NCI-H226 (cell line): ENCODE results near the gene NOCT.
"Not testable (repeated sequence)": the region's sequence is repeated elsewhere in the genome, so short reads cannot be mapped to it uniquely, and the experiment has no call there.

Experiments used
- DNase-seq: peaks from one replicate; pipeline ENCODE4 v3.0.0-alpha.2; 2015

NOCT gene, protein sequence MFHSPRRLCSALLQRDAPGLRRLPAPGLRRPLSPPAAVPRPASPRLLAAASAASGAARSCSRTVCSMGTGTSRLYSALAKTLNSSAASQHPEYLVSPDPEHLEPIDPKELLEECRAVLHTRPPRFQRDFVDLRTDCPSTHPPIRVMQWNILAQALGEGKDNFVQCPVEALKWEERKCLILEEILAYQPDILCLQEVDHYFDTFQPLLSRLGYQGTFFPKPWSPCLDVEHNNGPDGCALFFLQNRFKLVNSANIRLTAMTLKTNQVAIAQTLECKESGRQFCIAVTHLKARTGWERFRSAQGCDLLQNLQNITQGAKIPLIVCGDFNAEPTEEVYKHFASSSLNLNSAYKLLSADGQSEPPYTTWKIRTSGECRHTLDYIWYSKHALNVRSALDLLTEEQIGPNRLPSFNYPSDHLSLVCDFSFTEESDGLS

DNA sequence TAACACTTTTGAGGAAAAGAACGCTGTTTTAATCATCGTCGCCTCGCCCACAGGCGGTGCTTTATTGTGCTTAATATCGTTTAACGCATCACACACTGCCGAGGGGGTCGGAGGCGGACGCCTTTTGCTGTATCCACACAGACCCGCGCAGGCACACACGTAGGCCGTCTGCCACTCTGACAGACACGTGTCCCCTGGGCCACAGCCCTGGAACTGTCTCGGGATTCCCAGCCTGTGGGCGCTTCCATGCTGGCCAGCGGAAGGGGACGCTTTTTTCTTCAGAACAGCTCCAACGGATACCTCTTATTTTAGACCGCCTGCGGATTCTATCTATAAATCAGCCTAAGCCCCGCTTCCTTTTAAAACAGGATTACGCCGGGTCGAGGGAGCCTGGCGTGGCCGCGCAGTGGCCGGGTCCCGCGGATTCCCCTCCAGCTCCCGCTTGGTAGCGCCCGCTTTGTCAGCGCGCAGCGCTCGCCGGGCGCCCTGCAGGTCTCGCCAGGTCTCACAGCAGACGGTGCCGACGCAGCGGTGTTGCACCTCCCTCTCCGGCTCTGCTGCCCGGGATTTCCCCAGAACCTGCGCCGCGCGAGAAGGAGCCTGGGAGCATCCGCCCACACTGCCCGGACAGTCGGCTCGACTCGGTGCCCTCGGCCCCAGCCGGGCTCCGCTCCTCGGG lies at the start of gene NOCT:
Gene NOCT (plus strand): TSS at position 513 of the 679 bp plus-strand sequence. CDS start 201 bp downstream, outside the sequence.
- DNase-seq = peak; percentile 90

DNA sequence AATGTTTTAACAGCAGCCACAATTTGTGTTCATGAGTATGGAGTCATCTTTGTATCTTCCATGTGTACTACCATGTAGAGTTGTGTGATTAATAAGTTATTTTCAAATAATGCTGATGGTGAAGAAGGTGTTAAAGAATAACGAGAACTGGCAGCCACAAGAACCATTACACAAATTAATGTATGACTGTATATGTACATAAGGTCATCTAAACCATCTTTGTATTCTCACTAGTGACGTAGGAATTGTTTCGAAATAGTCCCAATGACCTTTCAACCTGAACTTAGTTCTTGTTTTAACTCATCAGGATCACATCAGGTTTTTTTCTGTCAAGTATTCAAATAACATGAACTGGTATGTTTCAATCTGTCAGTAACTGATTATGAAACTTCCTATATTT lies 48.3 kb upstream of the NOCT start:
- DNase-seq = no peak

DNA sequence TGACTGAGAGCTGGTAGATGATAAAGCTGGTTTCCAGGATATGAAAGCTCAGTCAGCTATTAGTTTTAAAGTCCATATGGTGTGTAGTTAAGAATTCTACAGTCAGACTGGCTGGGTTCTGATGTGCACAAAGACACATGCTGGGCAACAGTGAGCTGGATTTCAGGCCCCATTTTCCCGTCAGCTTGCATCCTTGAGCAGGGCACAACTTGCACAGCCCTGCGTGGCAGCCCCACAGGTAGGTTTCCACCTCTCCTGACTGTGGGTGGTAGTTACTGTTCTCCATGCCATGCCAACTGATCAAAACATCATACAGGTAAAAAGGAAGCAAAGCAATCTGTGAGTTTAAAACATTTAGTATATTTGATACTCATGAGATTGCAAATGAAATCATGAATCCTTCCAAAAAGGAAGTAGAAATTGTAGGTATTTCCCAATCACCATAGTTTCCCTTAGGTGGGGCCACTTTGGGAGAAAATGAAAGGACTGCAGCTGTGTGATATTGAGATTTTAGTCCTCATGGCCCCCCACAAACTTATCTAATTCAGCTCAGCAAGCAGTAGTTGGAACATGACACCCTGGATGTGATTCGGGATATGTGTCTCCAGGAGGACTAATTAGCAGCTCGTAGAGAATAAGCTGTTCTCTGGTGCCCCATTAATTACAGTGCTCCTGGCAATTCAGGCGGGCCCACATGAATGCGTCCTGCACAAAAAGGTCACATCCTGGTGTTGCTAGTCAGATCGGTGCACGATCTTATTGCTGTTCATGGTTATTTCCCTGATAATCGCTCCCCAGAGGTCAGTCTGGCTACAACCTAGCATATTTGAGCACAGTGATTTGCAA lies 42.4 kb upstream of the NOCT start:
- no peak for DNase-seq

DNA sequence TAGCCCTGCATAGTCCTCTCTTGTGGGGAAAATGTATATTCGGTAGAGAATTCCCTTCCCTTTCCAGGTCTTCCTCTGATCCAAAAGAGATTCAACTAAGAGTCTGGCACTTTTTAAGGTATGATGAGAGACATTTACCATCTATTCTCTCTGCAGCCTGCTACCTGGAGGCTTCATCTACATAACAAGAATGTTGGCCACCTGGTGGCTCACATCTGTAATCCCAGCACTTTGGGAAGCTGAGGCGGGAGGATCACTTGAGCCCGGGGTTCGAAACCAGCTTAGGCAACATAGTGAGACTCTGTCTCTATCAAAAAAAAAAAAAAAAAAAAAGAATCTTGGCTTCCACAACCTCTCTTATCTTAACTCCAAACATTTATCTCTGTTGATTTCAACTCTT lies 40.4 kb upstream of the NOCT start:
- no peak for DNase-seq

DNA sequence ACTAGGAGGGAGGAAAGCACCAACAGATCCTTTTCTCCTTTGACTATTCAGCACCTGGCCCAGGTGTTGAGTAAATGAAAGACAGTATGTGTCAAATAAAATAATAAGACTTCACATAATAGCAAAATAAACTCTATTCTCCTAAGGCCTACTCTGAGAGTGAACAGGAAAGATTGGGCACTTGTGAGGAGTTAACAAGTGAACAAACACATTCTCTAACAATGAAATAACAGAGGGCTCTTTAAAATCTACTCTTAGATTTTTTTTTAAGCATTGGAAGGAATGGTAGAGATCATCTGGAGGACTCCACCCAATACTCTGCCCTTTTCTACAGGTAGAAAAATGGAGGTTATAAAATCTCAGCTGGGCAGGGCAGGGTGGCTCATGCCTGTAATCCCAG lies 39.1 kb upstream of the NOCT start:
- no peak for DNase-seq

DNA sequence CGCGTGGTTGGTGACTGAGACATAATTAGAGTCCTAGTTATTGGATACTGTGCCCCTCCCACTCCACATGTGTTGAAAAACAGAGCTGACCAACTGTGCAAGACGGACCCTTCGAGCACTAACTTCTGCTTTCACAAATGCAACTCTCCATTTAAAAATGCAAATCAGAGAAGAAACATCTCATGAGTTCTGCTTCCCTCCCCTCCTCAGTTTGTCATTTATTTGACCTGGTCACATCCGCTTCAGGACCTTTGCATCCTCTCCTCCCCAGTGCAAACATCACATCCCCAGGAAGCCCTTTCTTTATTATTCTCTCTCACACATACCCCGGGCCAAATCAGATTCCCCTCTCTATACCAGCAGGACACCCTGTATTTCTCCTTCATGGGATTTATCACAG lies 38.1 kb upstream of the NOCT start:
- DNase-seq = no peak

DNA sequence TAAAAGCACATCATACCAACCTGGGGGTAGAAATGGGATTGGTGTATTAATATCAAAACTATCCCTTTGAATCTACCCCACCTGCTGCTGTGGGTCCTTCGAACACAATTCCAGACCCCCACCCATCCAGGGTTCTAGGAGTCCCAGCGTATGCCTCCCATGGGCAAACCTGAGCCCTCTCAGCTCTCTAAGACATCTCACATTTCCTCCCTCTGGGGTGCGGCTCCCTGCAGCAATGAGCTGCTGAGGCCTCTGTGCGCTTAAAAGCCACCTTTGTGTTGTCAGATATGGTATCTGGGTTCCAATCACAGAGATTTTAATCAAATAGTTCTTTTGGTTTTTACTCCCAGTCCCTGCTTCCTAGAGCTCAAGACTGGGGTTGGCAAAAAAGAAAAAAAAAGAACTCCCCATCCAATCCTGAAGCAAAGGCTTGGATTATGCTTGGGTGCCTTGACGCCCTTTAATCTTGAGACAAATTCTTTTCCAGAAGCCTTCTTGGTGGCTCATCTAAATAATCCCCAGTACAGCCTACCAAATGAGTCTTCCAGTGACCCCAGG lies 37.5 kb upstream of the NOCT start:
- no peak for DNase-seq

DNA sequence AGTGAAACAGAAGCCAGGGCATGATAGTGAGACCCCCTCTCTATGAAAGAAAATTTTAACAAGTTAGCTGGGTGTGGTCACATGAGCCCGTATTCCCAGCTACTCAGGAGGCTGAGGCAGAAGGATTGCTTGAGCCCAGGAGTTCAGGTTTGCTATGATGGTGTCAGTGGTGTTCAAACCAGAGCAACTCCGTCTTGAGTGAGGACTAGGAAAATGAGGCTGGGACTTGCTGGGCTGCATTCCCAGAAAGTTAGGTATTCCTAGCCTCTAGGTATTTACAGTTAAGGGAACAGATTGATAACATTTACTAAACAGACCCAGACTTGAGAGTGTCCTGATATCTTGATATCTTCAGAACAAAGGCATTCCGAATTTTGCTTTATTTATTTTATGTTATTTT lies 37.0 kb upstream of the NOCT start:
- DNase-seq = no peak

DNA sequence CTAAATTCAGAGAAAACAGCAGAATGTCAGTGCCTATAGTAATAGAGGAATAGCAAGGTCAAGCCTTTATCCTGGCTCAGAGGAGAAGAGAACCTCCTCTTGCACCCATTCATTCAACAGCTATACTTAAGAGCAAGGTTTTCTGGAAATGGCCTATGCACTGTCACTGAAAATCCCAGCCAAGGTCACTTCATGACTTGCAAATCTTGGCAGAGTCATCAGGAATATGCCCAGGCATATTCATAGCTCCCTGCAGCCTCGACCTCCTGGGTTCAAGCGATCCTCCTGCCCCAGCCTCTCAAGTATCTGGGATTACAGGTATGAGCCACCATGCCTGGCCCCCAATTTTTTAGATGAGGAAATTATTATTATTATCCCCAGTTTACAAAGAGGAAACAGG lies 35.8 kb upstream of the NOCT start:
- no peak for DNase-seq

DNA sequence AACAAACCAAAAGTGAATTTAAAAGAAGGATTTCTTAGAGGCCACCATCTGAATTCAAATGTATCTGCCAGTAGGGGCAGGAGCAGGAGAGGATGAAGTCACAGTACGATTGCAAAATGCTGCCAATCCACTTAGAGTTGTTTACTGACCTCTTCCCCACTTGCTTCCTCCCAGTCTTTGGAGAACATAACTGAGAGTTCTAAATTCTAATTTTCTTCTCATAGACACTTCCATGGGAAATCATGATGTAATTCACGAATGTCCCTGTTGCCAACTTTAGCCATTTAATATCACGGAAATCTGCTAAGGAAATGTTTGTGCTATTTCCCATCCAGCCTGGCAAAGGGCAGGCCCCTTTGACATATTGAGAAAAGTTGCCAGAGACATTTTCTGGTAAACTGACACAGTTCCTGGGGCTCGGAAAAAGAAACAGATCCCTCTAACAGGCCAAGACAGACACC lies 33.6 kb upstream of the NOCT start:
- DNase-seq = peak; percentile 22

DNA sequence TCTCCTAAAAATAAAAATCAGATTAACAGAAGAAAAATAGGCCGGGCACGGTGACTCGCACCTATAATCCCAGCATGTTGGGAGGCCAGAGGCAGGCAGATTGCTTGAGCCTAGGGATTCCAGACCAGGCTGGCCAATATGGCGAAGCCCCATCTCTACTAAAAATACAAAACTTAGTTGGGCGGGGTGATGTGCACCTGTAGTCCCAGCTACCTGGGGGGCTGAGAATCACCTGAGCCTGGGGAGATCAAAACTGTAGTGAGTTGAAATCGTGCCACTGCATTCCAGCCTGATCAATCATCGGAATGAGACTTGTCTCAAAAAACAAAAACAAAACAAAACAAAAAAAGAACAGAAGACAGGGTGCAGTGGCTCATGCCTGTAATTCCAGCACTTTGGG lies 32.8 kb upstream of the NOCT start:
- no peak for DNase-seq

DNA sequence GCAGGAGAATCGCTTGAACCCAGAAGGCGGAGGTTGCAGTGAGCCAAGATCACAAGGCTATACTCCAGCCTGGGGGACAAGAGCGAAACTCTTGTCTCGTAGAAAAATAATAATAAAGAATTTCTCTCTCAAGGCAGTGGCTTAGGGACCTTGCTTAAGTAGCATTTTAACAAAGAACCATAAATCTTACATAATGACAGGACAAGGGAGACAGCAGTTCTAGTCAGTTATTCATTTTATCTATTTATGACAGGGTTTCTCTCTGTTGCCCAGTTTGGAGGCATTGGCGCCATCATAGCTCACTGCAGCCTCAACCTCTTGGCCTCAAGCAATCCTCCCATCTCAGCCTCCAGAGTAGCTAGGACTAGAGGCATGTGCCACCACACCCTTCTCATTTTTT lies 31.9 kb upstream of the NOCT start:
- DNase-seq = no peak

DNA sequence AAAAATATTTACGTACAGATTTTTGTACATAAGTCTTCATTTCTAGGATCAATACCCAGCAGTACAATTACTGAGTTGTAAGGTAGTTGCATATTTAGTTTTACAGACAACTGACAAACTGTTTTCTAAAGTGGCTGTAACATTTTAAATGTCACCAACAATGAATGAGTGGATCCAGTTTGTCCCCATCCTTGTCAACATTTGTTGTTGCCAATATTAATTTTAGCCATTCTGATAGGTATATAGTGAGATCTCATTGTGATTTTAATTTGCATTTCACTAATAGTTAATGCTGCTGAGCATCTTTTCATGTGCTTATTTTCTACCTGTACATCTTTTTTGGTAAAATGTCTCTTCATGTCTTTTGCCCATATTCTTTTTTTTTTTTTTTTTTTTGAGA lies 30.9 kb upstream of the NOCT start:
- no peak for DNase-seq

DNA sequence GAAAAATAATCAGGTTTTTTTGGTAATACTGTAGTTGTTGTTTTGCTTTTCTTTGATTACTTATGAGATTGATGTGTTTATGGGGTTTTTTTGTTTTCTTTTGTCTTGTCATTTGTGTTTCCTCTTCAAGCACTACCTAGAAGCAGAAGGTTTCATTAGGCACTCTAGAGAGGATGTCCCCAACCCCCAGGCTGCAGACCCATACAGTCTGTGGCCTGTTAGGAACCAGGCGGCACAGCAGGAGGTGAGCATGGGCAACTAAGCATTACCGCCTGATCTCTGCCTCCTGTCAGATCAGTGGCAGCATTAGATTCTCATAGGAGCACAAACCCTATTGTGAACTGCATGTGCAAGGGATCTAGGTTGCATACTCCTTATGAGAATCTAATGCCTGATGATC lies 22.9 kb upstream of the NOCT start:
- DNase-seq = no peak

DNA sequence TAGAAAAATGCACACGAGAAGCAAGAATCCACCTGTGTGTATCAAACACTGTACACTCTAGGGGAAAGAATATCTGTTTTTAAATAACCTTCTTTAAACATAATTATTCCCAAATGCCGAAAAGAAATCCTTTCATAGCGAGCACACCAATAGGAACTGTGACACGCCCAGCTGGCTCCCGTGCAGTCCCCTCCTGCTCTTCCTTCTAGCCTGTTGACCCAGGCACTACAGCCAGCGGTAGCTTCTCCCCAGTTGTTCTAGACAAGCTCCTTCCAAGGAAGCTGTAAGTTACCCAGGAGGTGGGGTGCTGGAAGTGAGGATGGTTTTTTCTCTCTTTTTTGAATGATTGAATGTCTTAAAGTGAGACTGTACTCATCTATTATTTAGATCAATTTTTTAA lies 19.5 kb upstream of the NOCT start:
- DNase-seq = no peak

DNA sequence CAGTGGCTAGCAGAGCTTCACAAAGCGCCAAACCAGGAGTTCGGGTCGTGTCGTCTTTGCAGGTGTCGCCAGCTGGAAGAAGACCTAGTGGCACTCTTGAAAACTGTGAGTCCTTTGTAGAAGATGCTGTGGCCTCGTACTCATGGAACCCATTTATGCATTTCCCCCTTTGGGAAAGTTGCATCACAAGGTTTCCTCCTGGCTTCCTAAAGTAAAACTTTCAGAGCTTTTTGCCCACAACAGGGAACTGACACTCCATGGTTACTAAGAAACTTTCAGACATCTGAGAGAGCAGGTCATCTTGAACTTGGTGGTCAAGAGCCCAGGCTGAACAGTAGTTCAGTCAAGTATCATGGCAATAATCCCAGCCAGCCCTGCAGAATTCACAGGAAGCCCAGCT lies 15.9 kb upstream of the NOCT start:
- no peak for DNase-seq

DNA sequence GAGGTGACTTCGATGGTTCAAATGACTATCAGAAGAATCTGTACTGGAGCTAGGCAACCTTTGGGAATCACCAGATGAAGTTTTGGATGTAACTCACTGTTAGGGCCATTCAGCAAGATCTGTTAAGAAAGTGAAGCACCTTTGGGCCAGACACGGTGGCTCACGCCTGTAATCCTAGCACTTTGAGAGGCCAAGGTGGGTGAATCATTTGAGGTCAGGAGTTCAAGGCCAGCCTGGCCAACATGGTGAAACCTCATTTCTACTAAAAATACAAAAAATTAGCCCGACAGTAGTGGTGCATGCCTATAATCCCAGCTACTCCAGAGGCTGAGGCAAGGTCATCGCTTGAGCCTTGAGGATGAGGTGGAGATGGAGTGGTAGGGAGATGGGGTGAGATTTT lies 15.4 kb upstream of the NOCT start:
- DNase-seq = not testable (repeated sequence)

DNA sequence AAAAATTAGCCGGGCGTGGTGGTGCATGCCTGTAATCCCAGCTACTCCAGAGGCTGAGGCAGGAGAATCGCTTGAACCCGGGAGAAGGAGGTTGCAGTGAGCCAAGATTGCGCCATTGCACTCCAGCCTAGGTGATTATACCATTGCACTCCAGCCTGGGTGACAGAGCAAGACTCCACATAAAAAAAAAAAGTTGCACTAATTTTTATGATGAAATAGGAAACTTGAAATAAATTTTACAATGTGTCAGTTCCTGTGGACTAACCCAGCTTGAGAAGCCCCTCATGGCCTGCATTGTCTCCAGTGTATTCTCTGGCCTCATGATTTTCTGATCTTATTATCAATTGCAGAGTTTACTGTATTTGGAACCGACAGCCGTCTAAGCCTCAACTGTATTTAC lies 14.2 kb upstream of the NOCT start:
- DNase-seq = not testable (repeated sequence)

DNA sequence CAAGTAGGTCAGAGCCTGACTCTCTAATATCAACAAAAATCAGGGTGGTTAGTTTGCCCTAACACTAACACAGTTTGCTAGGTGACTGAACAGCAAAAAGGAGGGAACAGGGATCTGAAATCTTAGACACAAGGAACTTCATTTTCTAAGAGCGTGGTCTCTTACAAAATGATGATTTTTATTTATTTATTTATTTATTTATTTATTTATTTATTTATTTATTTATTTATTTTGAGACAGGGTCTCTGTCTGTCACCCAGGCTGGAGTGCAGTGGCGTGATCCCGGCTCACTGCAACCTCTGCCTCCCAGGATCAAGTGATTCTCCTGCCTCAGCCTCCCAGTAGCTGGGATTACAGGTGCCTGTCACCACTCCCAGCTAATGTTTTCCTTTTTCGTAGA lies 11.9 kb upstream of the NOCT start:
- DNase-seq = not testable (repeated sequence)

DNA sequence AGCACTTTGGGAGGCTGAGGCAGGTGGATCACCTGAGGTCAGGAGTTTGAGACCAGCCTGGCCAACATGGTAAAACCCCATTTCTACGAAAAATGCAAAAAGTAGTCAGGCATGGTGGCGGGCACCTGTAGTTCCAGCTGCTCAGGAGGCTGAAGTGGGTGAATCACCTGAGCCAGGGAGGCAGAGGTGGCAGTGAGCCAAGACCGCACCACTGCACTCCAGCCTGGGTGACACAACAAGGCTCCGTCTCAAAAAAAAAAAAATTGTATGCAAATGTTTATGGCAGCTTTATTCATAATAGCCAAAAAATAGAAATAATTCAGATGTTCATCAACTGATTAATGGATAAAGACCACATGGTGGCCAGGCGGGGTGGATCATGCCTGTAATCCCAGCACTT lies 9.8 kb upstream of the NOCT start:
- no peak for DNase-seq

DNA sequence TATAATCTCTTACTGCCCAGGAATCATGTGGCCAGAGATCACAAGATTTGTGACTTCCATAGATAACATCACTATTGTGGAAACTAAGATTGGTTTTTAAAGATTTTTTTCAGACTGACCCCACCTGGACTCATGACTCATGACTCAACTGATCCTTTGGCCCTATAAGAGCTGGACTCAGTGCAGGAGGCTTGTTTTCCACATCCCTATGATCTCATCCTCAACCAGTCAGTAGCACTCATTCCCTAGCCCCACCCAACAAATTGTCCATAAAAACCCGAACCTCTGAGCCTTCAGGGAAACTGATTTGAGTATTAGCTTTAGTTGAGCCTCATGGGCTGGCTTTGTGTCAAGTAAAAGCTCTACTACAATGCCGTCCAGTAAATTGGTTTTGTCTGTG lies 7.9 kb upstream of the NOCT start:
- DNase-seq = no peak

DNA sequence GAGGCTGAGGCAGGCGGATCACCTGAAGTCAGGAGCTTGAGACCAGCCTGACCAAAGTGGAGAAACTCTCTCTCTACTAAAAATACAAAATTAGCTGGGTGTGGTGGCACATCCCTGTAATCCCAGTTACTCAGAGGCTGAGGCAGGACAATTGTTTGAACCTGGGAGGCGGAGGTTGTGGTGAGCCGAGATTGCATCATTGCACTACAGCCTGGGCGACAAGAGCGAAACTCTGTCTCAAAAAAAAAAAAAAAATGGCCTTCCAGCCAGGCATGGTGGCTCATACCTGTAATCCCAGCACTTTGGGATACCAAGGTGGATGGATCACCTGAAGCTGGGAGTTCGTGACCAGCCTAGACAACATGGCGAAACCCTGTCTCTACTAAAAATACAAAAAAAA lies 7.3 kb upstream of the NOCT start:
- DNase-seq = not testable (repeated sequence)

DNA sequence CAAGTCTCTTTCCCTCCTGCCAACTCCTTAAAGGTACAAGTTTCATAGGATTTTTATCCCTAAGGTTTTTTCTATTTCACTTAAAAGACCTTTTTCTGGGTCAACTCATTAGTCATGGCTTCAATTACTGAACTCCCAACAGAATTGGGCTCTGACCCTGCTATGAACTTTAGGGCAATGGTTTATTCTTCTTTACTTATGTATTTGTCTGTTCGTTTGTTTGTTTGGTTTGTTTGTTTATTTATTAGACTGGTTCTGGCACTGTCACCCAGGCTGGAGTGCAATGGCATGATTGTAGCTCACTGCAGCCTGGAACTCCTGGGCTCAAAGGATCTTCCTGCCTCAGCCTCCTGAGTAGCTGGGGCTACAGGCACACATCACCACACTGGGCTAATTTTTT lies 5.9 kb upstream of the NOCT start:
- DNase-seq = no peak
